Lower leg skin (tissue), 3 donors: ENCODE results near the gene SEC24D.

Experiments used
- POLR2A ChIP-seq, 2 donors: fragments of 450-650 bp; IDR thresholded peaks; one replicate each; pipeline ENCODE4 v1.6.1; 2016 to 2017; ENCODE audit warnings: antibody characterized with exemption in 2 of 2, mild to moderate bottlenecking in 1 of 2, moderate library complexity in 1 of 2
- TF ChIP-seq, protein P1 (sequence below), 3 donors: fragments of 450-650 bp; IDR thresholded peaks; one replicate each; pipeline ENCODE4 v1.5.1; 2016; ENCODE audit warnings: antibody characterized with exemption in 3 of 3, mild to moderate bottlenecking in 3 of 3, moderate library complexity in 2 of 3

DNA sequence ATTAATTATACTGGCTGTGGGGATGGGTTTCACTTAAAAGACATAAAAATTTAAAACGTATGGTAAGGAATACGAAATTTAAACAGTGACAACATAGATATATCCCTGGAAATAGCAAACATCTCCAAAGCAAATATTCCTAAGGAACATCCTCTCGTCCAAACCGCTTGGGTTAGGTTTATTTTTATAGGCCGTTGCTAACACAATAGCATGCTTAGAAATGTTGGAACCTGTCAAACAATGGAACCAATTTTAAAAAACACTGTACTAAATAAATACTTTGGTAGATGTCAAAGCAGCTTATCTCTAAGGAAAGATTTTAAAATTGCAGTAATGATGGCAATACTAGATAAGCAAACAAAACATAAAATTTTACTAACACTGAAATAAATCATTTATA is 45.4 kb downstream of the SEC24D start:
- TF ChIP-seq, protein P1, sequence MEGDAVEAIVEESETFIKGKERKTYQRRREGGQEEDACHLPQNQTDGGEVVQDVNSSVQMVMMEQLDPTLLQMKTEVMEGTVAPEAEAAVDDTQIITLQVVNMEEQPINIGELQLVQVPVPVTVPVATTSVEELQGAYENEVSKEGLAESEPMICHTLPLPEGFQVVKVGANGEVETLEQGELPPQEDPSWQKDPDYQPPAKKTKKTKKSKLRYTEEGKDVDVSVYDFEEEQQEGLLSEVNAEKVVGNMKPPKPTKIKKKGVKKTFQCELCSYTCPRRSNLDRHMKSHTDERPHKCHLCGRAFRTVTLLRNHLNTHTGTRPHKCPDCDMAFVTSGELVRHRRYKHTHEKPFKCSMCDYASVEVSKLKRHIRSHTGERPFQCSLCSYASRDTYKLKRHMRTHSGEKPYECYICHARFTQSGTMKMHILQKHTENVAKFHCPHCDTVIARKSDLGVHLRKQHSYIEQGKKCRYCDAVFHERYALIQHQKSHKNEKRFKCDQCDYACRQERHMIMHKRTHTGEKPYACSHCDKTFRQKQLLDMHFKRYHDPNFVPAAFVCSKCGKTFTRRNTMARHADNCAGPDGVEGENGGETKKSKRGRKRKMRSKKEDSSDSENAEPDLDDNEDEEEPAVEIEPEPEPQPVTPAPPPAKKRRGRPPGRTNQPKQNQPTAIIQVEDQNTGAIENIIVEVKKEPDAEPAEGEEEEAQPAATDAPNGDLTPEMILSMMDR (IDR thresholded peaks at IDR 0.05) = no peak
- TF ChIP-seq POLR2A (IDR thresholded peaks at IDR 0.05) = no peak
